Measurements from ENCODE around the gene PLA2G4B.

Gene PLA2G4B

DNA sequence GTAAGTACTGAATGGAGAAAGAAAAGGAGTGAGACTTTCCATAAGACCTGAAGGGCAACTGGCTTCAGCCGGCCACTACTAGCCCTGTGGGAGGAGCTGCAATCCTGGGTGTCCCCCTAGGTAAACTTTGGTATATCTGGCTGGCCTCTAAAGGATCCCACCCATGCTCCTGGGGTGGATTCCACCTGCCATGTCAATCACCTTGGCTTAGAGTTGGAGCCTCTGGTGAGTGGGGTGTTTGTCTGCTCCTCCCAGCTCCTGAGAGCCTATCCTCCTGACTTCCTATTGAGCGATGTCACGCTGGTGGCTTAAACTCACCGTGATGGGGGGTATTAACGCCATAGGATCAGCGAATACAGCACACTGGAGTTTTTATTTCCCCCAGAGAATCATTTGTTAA lies 52.6 kb downstream of the PLA2G4B start:
- DNase-seq, result no peak

DNA sequence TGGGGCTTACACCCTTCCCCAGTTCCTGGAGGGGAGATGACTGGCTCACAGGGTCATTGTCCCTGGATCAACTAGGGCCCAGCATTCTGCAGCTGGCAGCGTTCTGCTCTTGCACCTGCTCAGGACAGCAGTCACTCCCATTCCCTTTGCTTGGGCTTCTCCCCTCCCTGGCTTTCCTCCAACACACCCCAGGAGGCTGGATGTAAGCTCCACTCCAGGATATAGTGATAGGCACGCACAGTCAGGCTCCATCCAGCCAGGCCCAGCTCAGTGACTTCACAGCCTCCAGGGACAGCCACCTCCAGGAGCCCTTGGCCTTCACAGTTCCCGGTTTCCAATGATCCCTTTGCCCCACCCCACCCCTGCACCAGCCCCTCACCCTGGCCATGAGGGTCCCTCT lies 53.3 kb downstream of the PLA2G4B start:
- DNase-seq, result no peak

DNA sequence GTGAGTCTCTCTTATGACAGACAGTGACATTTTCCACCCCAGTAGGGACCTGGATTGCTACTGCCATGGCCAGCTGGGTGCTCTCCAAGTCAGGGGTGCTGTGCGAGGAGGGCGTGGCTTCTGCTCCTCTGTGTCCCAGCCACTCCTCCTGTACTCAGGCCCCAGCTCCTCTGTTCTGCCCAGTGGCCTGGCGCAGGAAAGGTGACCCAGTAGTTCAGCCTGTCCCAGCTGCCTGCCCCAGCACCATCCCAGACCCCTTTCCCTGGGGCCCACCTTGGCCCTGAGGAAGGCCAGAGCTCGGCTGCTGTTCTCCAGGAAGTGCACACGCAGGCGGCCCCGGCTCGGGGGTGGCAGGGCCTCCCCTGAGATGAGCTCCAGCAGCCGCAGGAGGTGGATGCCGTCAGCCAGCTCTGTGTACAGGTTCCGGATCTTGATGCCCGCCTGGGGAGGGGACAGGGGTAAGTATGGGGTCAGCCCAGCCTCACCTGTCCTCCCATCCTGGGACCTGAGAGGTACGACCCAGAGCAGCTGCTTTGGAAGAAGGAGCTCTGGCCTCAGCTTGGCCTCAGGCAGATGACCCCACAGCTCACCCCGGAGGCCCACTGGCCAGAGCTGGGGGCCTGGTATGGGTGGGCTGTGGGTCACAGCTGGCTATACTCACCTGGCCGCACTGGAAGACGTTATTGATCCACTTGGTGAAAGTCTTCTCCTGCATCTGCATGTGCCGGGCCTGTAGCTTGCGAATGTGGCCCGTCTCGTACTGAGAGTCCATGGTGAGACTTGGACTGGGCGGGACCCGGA lies 54.2 kb downstream of the PLA2G4B start:
- no peak for DNase-seq

DNA sequence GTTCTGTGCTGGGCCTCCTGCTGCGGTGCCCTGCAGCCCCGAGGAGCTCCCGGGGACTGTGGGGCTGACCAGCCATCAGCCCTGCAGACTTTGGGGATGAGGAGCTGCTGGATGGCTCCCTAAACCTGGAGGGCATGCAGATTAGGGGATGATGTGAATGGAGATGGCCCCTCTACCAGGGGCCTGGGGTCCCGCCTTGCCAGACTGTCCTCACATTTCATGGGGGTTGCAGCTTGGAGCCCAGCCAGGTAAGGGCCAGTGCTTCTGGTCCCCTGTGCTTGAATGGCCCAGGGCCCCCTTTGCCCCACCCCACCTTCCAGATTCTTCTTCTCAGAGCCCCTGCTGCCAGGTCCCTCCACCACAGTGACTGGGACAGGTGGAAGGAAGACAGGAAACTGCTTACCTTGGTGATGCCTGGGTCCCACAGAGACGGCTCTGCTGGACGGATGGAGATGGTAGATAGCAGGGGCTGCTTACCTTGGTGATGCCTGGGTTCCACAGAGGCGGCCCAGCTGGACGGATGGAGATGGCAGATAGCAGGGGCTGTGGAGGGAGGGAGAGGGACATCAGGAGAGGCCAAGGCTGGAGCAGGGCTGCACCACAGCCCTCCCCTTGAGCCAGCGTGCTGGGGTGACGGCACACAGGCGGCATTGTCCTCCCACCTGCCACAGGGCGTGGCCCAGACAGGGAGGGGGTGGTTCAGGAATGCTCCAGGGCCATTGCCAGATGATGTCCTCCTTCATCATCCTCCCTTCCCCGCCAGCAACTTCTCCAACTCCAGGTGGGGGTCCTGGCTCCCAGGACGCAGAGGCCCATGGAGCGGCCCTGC lies 55.0 kb downstream of the PLA2G4B start, which contains the start of gene SPTBN5:
Gene SPTBN5, minus strand, starts transcription at position 632 of the 829 bp plus-strand sequence. Its CDS starts 556 bp downstream, at position 76.
- no peak for DNase-seq

DNA sequence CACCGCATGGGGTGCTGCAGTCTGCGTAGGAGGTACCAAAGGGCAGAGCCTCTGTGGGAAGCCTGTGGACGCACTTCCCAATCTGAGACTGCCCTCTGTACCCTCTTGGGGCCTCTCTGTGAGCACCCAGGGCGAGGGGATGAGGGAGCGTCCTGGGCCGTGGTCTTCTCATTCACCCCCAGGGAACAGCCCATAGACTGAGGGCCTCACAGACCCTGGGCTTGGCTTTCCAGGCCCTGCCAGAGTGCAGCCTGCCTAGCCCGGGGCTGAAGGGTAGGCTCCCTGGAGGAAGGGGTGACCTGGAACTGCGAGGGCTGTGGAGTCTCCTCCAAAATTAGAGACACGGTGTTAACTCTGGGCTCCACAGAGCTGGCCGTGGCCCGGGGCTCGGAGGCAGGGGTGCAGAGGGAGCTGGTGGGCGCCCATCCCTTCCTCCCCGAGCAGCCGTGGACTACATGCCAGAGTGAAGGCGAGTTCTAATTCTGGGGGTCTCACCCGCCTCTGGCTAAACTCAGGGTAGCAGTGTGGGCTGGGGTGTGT lies 55.7 kb downstream of the PLA2G4B start:
- no peak for DNase-seq

DNA sequence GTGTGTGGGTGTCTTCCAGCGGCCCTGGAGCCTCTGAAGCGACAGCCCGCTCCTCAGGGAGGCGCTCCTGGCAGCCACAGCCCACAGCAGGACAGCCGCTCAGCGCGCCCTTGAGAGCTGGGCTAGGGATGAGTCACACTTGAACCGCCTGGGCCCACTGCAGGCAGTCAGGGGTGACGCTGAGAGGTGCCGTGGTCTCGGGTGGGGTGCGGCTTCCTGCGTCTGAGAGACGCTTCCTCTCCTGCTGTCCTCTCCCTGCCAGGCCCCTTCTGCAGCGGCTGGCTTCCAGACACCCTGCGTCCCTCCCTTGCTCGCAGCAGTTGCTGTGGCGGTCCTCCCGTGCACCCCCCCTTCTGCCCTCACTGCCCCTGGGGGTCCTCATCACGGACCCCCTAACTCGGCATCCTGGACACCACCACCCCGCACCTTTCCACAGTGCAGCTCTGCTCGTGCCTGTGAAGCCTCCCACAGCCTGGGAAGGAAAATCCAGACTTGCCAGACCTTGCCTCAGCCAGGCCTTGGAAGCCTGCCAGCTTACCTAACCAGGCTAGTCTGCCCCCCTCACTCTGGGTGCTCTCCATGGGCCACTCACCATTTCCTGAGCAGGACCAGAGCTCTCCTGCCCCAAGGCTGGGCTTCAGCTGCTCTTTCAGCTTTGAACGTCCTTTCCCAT lies 56.3 kb downstream of the PLA2G4B start:
- no peak for DNase-seq

DNA sequence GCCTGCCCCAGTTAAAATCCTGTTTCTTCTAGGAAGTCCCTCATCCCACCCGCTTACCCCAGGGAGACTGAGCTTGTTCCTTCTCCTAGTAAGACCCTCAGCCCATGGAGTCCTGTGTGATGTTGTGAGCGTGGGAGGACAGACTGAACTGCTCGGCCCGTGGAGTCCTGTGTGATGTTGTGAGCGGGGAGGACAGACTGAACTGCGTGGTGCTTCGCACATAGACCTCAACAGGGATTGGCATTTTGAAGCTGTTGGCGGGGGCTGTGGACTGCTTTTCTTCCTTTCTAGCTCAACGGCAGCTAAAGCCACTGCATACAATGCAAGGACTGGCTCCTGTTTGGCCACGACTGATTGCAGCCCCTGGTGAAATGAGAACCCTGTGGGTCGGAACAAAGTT lies 56.8 kb downstream of the PLA2G4B start:
- DNase-seq, result no peak

DNA sequence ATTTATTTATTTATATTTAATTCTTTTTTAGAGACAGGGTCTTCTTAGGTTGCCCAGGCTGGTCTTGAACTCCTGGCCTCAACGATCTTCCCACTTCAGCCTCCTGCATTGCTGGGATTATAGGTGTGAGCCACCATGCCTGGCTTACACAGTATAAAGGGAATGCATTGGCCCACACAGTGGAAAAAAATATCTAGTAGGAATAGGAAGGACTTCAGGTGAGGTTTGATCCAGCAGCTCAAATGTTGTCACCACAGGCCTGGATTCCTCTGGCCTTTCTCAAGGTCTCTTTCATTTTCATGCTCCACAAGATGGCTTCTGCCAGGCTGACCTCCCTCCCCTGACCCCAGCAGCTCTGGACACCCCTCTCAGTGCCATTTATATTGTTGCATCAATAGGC lies 57.3 kb downstream of the PLA2G4B start:
- DNase-seq, result no peak

DNA sequence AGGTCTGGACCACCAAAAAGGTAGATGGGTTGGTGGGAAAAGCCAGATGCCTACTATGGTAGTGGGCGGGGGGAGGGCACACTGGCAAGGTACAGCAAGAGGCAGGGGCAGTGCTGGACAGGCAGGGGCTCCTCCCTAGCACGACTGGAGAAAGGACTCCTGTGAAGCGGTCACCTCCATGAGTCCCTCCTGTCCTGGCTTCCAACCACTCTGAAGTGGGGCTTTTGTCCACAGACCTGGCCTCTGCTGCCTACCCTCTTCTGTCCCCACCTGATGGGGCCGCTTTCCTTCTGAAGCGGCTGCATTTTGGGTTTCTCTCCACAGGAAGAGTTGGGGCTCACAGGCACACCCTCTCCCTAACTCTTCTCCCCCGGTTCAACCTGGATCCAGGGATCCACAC lies 57.9 kb downstream of the PLA2G4B start:
- no peak for DNase-seq

DNA sequence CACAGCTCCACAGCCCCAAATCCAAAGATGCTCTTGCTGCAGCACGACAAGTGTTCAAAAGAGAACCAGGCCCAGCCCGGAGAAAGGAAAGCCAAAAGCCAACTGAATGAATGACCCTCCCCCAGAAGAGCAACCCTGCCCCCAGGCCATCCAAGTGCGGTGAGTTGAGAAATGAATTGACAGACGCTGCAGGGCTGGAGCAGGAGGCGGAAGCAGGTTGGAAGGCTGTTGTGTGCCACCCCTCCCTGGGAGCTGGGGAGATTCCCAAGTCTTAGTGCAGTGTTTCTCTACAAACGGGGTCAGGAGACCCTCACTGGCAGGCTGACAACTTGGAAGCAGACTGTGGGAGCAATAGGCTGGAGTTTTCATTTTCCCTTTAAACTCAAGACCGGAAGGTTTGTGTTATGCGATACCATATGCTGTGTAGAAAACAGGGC lies 58.7 kb downstream of the PLA2G4B start:
- no peak for DNase-seq
